ENCODE measurements around the gene LRTM2. TPM values are rescaled to one million over a fixed set of nuclear protein-coding genes. Genes with fewer than 3 reads are reported as not detected.
"Not testable (repeated sequence)": the region's sequence is repeated elsewhere in the genome, so short reads cannot be mapped to it uniquely, and the experiment has no call there.

The LRTM2 gene
- total RNA-seq, 1 experiment from 2014 or later, result not detected

DNA sequence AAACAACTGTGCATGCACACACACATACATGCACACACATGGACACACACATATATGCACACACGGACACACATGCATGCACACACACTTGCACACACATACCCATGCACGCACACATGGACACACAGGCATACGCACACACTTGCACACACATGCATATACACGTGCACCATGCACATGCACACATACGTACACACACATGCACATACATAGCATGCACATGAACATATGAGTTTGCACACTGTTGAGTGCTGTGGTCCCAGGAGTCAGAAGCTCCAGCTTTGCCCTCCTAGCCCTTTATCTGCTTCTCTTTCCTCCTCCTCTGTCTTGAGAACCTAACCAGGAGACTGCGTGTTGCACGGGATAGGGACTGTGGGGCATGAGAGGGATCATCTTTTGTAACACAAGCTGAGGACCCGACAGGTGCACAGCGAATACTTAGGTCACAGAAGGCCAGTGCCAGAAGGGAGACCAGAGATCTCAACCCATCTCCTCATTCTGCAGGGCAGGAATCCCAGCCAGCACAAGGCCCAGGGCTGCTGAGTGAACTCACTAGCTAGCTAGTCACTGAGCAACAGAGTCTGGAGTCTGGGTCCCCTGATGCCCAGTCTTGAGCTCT lies 3.5 kb upstream of the LRTM2 start:
- H3K4me1 Mint-ChIP-seq (ENCODE audit: low read depth, unreplicated experiment), result peaks cover 7% of the 10 kb centered on the region
- peaks cover 12% of the 10 kb centered on the region for H3K27me3 Mint-ChIP-seq (ENCODE audit: insufficient read depth, unreplicated experiment)
- H3K36me3 Mint-ChIP-seq (ENCODE audit: insufficient read depth, unreplicated experiment), result peaks cover 5% of the 10 kb centered on the region
- Histone ChIP-seq H3K9me3 (no peaks in the 10 kb centered on the region), H3K27me3 (replicated peaks; ENCODE audit: control insufficient read depth, insufficient read depth, low read length) (no peaks in the 10 kb centered on the region), H3K36me3 (ENCODE audit: control insufficient read depth, insufficient read depth, low read length) (no peaks in the 10 kb centered on the region), H3K4me3 (ENCODE audit: low read depth, low read length) (no peak overlapping the region), H3K4me1 (peaks cover 26% of the 10 kb centered on the region)
- intact Hi-C loops (cut with micrococcal nuclease; ENCODE audit: unreplicated experiment), result no loop called here
- H3K4me3 Mint-ChIP-seq (ENCODE audit: unreplicated experiment), result no peak overlapping the region
- no TSS peak for BruUV-seq (replicated peaks)
- no peak for DNase-seq
- TF ChIP-seq, protein P1, sequence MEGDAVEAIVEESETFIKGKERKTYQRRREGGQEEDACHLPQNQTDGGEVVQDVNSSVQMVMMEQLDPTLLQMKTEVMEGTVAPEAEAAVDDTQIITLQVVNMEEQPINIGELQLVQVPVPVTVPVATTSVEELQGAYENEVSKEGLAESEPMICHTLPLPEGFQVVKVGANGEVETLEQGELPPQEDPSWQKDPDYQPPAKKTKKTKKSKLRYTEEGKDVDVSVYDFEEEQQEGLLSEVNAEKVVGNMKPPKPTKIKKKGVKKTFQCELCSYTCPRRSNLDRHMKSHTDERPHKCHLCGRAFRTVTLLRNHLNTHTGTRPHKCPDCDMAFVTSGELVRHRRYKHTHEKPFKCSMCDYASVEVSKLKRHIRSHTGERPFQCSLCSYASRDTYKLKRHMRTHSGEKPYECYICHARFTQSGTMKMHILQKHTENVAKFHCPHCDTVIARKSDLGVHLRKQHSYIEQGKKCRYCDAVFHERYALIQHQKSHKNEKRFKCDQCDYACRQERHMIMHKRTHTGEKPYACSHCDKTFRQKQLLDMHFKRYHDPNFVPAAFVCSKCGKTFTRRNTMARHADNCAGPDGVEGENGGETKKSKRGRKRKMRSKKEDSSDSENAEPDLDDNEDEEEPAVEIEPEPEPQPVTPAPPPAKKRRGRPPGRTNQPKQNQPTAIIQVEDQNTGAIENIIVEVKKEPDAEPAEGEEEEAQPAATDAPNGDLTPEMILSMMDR (IDR thresholded peaks at IDR 0.05; ENCODE audit: insufficient read depth in 1 of 2, low read depth in 1 of 2, low read length in 1 of 2, severe bottlenecking in 1 of 2, unreplicated experiment in 1 of 2), result no peak
- ChIA-PET POLR2A (interaction anchor here (0.5 kb wide), 1 partner anchor 156 kb away, joined by 3 read pairs; no protein-coding TSS in a partner anchor), CTCF (no interaction called here)
- no peaks in the 10 kb centered on the region for H3K9me3 Mint-ChIP-seq (ENCODE audit: unreplicated experiment)
- no peak overlapping the region for H3K27ac Mint-ChIP-seq (ENCODE audit: unreplicated experiment)

DNA sequence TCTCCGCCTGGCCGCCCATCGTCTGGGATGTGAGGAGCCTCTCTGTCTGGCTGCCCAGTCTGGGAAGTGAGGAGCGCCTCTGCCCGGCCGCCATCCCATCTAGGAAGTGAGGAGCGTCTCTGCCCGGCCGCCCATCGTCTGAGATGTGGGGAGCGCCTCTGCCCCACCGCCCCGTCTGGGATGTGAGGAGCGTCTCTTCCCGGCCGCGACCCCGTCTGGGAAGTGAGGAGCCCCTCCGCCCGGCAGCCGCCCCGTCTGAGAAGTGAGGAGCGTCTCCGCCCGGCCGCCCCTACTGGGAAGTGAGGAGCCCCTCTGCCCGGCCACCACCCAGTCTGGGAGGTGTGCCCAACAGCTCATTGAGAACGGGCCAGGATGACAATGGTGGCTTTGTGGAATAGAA lies 2.4 kb upstream of the LRTM2 start:
- H3K4me1 Mint-ChIP-seq (ENCODE audit: low read depth, unreplicated experiment); intact Hi-C loops (cut with micrococcal nuclease; ENCODE audit: unreplicated experiment); H3K27me3 ChIP-seq (replicated peaks; ENCODE audit: control insufficient read depth, insufficient read depth, low read length); H3K4me3 Mint-ChIP-seq (ENCODE audit: unreplicated experiment); BruUV-seq (replicated peaks); CTCF ChIA-PET; DNase-seq; POLR2A ChIA-PET; H3K9me3 Mint-ChIP-seq (ENCODE audit: unreplicated experiment); H3K36me3 ChIP-seq (ENCODE audit: control insufficient read depth, insufficient read depth, low read length); H3K9me3 ChIP-seq; H3K36me3 Mint-ChIP-seq (ENCODE audit: insufficient read depth, unreplicated experiment); H3K4me3 ChIP-seq (ENCODE audit: low read depth, low read length); H3K27ac Mint-ChIP-seq (ENCODE audit: unreplicated experiment): not testable (repeated sequence)
- peaks cover 18% of the 10 kb centered on the region for H3K4me1 ChIP-seq
- peaks cover 13% of the 10 kb centered on the region for H3K27me3 Mint-ChIP-seq (ENCODE audit: insufficient read depth, unreplicated experiment)

DNA sequence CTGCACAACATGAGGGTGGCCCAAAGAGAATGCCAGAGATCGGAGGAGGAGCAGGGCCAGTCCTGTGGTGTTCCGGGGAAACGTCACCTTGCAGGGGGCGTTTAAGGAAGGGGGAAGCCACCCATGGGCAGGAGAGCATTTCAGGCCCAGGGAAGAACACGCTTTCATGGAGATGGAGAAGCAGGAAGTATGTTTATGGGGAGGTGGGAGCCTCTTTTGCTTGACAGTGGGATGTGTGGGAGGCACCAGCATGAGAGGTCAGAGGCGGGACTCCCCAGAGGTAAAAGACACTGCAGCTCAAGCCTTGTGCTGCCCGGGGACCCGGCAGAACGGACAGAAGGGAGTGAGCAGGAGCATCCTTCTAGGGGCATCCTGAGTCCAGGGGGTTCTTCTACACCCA lies 1.3 kb upstream of the LRTM2 start:
- Mint-ChIP-seq H3K4me3 (ENCODE audit: unreplicated experiment) (no peak overlapping the region), H3K9me3 (ENCODE audit: unreplicated experiment) (no peaks in the 10 kb centered on the region), H3K27ac (ENCODE audit: unreplicated experiment) (no peak overlapping the region), H3K27me3 (ENCODE audit: insufficient read depth, unreplicated experiment) (peaks cover 15% of the 10 kb centered on the region), H3K36me3 (ENCODE audit: insufficient read depth, unreplicated experiment) (peaks cover 5% of the 10 kb centered on the region), H3K4me1 (ENCODE audit: low read depth, unreplicated experiment) (peaks cover 7% of the 10 kb centered on the region)
- no peaks in the 10 kb centered on the region for H3K36me3 ChIP-seq (ENCODE audit: control insufficient read depth, insufficient read depth, low read length)
- no peaks in the 10 kb centered on the region for H3K27me3 ChIP-seq (replicated peaks; ENCODE audit: control insufficient read depth, insufficient read depth, low read length)
- no TSS peak for BruUV-seq (replicated peaks)
- DNase-seq, result no peak
- TF ChIP-seq, protein P1 (IDR thresholded peaks at IDR 0.05; ENCODE audit: insufficient read depth in 1 of 2, low read depth in 1 of 2, low read length in 1 of 2, severe bottlenecking in 1 of 2, unreplicated experiment in 1 of 2), result no peak
- peaks cover 12% of the 10 kb centered on the region; the same call in 1 of the 2 replicates for H3K4me1 ChIP-seq
- H3K4me3 ChIP-seq (ENCODE audit: low read depth, low read length), result no peak overlapping the region
- intact Hi-C loops (cut with micrococcal nuclease; ENCODE audit: unreplicated experiment), result no loop called here
- H3K9me3 ChIP-seq, result no peaks in the 10 kb centered on the region
- ChIA-PET POLR2A (no interaction called here), CTCF (no interaction called here)
